BLaER1 (cell line): Measurements from ENCODE around the gene SEMA5A.

ENCODE experiments used
- H3K27ac ChIP-seq: shearing (Covaris generic); formaldehyde crosslinking; 2 replicates; pipeline ENCODE4 v1.8.1; 2022
- H3K27me3 ChIP-seq: shearing (Covaris generic); formaldehyde crosslinking; 2 replicates; pipeline ENCODE4 v1.8.1; 2022
- H3K36me3 ChIP-seq: shearing (Covaris generic); formaldehyde crosslinking; 2 replicates; pipeline ENCODE4 v1.8.1; 2022
- H3K4me1 ChIP-seq: shearing (Covaris generic); formaldehyde crosslinking; 2 replicates; pipeline ENCODE4 v1.8.1; 2022
- H3K4me2 ChIP-seq: shearing (Covaris generic); formaldehyde crosslinking; 2 replicates; pipeline ENCODE4 v1.8.1; 2022
- H3K4me3 ChIP-seq: shearing (Covaris generic); formaldehyde crosslinking; 2 replicates; pipeline ENCODE4 v1.8.1; 2022
- H3K9ac ChIP-seq: shearing (Covaris generic); formaldehyde crosslinking; 2 replicates; pipeline ENCODE4 v1.8.1; 2022
- H3K9me3 ChIP-seq: shearing (Covaris generic); formaldehyde crosslinking; 2 replicates; pipeline ENCODE4 v1.8.1; 2022
- H4K20me1 ChIP-seq: shearing (Covaris generic); formaldehyde crosslinking; 2 replicates; pipeline ENCODE4 v1.8.1; 2022
- Cebpa-rat ChIP-seq: shearing (Covaris generic); IDR thresholded peaks from 2 replicates; pipeline ENCODE4 v1.8.1; 2022

SEMA5A gene

DNA sequence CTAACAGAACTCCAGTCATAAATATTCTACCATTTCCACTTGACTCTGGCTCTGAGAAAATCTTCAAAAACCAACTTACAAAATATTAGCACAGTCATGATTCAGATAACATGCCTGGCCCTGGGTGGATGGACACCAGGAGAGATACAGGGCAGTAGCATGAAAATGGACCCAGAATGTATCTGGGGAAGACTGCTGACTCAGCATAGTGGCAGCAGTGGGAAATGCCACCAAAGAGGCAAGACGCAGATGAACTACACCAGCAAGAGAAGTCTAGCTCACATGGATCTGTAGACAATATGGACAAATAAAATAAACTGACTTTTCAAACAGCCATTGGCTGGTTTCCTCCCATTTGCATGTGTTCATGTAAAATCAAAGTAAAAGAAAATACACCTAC, 359.8 kb downstream of the SEMA5A start:
- Histone ChIP-seq H3K27ac (no peak overlapping the region), H3K9me3 (no peaks in the 10 kb centered on the region), H3K9ac (no peak overlapping the region), H3K27me3 (no peaks in the 10 kb centered on the region), H3K4me3 (no peak overlapping the region), H3K4me2 (no peak overlapping the region), H4K20me1 (no peaks in the 10 kb centered on the region), H3K36me3 (no peaks in the 10 kb centered on the region), H3K4me1 (no peaks in the 10 kb centered on the region)
- TF ChIP-seq Cebpa-rat: no peak

DNA sequence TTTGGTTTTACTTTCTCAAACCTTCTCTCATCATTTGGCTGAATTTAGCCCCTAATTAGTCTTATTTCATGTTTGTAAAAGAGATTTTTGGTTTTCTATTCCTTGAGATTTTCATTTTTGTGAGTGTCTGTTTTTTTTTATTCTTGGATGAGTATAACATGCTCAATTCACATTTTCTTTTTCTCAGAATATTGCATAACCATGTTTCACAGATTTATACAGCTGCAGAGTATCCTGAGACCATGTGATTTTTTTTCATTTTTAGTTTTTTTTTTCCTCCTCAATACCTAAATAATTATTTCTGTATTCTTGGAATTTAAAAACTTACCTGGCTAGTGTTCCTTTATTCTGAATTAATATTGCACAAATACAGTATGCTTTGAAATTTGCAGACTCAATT, 361.9 kb downstream of the SEMA5A start:
- Histone ChIP-seq H3K36me3 (no peaks in the 10 kb centered on the region), H3K27ac (no peak overlapping the region), H4K20me1 (no peaks in the 10 kb centered on the region), H3K9ac (no peak overlapping the region), H3K27me3 (no peaks in the 10 kb centered on the region), H3K4me1 (no peaks in the 10 kb centered on the region), H3K9me3 (no peaks in the 10 kb centered on the region), H3K4me3 (no peak overlapping the region), H3K4me2 (no peak overlapping the region)
- no peak for TF ChIP-seq Cebpa-rat

DNA sequence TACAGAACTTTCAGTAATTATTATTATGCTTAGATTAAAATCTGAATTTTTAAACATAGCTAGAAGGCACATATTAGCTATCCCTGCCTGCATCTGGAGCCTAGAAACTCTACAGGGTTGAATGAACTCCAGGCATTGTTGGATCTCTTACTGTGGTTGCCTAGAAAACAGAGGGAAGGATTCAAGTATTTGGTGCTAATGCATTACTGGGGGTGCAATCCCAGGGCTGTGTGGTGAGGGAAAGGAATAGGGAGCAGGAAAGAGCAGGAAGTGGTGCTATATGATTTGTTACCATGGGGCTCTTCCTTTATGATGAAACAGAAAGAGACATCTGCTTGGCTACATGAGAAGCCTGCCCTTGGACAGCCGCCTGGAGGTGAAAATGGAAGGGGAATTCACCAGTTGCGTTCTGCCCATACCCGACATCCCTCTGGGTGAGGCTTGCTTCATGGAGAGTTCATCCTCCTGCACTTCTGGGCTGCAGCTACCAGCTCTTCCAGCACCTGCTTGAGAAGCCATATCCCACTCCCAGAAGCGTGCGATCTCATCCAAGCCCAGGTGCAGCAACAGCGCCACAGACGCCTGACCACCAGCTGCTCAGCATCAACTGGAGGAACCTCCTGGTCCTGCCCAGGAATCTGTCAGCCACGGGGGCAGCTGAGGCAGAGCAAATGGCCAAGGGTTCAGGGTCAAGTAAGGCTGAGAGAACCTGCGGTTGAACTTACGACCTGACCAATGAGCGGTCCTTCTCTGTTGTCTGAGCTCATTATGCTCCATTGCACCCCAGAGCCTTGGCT, 362.8 kb downstream of the SEMA5A start:
- no peak overlapping the region for H3K9ac ChIP-seq
- no peak overlapping the region for H3K4me3 ChIP-seq
- H3K4me1 ChIP-seq: no peaks in the 10 kb centered on the region
- H4K20me1 ChIP-seq: no peaks in the 10 kb centered on the region
- H3K9me3 ChIP-seq: no peaks in the 10 kb centered on the region
- no peak for TF ChIP-seq Cebpa-rat
- H3K27ac ChIP-seq: no peak overlapping the region
- H3K4me2 ChIP-seq: no peak overlapping the region
- no peaks in the 10 kb centered on the region for H3K36me3 ChIP-seq
- H3K27me3 ChIP-seq: no peaks in the 10 kb centered on the region

DNA sequence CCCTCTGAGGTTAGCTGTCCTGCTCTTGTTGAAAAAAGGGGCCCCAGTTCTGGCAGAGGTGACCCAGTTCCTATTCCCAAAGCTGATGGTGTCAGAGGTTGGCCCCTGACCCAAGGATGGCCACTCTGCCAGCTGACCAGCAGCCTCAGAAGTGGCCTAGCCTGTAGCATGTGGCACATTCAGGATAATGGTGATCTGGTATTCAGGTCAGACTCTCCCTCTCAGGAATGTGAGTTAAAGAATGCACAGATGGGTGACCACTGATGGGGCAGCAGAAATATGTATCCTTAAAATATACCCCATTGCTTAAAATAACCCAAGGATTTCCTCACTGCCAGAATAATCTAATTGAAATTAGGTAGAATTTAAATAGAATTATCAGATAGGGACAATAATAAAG, 369.2 kb downstream of the SEMA5A start:
- Histone ChIP-seq H3K4me3 (no peak overlapping the region), H3K27ac (no peak overlapping the region), H3K4me1 (no peaks in the 10 kb centered on the region), H3K9me3 (peaks cover 10% of the 10 kb centered on the region), H4K20me1 (no peaks in the 10 kb centered on the region), H3K9ac (no peak overlapping the region), H3K27me3 (no peaks in the 10 kb centered on the region), H3K36me3 (no peaks in the 10 kb centered on the region), H3K4me2 (no peak overlapping the region)
- TF ChIP-seq Cebpa-rat: no peak

DNA sequence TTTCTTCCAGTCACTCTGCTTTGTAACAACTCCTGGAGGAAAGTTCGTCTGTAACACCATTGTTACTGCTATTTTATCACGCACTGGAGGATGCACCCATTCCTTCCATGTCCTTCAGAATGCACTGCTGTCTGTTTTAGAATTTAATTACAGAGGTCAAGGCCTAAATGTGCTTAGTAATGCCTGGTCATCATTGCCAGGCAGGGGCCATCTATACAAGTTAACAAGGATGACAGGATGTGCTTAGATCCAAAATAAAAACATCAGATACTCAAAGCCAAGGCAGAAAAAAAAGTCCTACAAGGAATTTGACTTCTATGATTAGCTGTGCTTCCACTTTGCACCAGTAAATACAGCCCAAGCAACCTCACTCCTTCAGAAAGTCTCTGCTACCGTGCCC, 371.4 kb downstream of the SEMA5A start:
- H3K9ac ChIP-seq: no peak overlapping the region
- H3K27ac ChIP-seq: no peak overlapping the region
- no peaks in the 10 kb centered on the region for H4K20me1 ChIP-seq
- no peak for TF ChIP-seq Cebpa-rat
- no peaks in the 10 kb centered on the region for H3K27me3 ChIP-seq
- no peaks in the 10 kb centered on the region for H3K4me1 ChIP-seq
- no peaks in the 10 kb centered on the region for H3K36me3 ChIP-seq
- no peak overlapping the region for H3K4me2 ChIP-seq
- H3K4me3 ChIP-seq: no peak overlapping the region
- H3K9me3 ChIP-seq: peaks cover 10% of the 10 kb centered on the region

DNA sequence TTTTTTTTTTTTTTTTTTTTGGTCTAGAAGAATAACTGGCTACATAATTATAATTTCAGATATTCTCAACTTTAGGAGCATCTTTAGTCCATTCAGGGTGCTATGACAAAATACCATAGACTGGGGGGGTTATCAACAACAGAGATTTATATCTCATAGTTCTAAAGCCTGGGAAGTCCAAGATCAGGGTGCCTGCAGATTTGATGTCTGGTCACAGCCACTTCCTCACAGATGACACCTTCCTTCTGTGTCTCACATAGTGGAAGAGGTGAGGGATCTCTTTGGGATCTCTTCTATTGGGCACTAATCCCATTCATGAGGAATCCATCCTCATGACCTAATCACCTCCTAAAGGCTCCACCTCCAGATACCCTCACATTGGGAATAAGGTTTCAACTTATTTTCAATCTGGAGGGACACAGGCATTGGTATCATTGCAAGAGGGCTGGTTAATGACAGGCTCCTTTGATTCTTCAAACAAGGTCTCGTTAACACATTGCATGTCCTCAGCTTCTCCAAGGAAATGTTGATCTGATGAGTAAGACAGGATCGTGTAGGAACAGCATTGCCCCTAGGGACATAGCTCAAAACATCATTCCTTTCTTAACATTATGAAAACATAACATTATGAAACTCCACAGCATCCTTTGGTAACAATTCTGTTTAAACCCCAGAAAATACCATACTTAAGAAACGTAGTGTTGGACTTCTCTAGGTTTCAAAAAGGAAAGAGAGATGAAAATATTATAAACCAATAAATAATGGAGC, 372.4 kb downstream of the SEMA5A start:
- Histone ChIP-seq H3K9me3 (peaks cover 10% of the 10 kb centered on the region), H3K27me3 (no peaks in the 10 kb centered on the region), H3K36me3 (no peaks in the 10 kb centered on the region), H3K4me1 (no peaks in the 10 kb centered on the region), H4K20me1 (no peaks in the 10 kb centered on the region), H3K4me2 (no peak overlapping the region), H3K27ac (no peak overlapping the region), H3K4me3 (no peak overlapping the region), H3K9ac (no peak overlapping the region)
- no peak for TF ChIP-seq Cebpa-rat

DNA sequence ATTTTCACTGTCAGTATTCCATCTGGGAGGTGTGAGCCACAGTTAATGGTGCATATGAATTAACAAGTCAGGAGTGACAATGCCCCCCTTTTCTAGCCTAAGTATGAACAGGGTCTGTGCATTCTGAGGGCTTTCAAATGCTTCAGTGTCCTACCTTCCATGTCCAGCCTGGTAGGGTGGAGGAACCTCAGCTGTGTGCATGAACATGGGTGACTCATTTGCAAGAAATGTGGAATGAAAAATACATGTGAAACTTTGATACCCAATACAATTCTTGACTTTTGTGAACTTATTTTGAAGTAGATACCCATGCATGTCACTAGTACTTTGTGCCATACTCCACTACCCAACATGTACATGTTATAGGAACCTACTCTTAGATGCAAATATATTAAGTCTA, 375.8 kb downstream of the SEMA5A start:
- TF ChIP-seq Cebpa-rat: no peak
- Histone ChIP-seq H3K4me1 (peaks cover 21% of the 10 kb centered on the region), H3K36me3 (no peaks in the 10 kb centered on the region)

DNA sequence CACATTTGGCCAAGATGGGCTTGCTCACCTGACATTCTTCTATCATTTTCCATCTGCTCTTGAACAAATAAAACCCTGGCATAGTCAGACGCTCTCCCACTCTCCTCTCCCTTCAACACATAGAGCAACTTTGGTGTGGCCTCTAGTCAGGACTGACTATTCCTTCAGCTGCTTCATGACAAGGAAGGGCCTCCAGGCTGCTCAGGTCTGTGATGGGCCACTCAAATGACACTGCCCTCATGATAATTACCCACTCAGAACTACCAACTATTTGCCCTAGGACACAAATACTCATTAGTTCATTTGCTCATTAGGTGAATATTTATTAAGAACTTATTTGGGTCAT, 376.3 kb downstream of the SEMA5A start:
- Histone ChIP-seq H3K36me3 (no peaks in the 10 kb centered on the region), H3K4me2 (no peak overlapping the region), H3K9ac (no peak overlapping the region), H3K4me3 (no peak overlapping the region), H3K9me3 (no peaks in the 10 kb centered on the region), H3K27me3 (no peaks in the 10 kb centered on the region), H4K20me1 (no peaks in the 10 kb centered on the region), H3K4me1 (peaks cover 21% of the 10 kb centered on the region), H3K27ac (no peak overlapping the region)
- TF ChIP-seq Cebpa-rat: no peak

More for the DNA sequence above, 375.8 kb downstream of the SEMA5A start:
- no peaks in the 10 kb centered on the region for H4K20me1 ChIP-seq
- no peaks in the 10 kb centered on the region for H3K27me3 ChIP-seq
- no peak overlapping the region for H3K9ac ChIP-seq
- no peak overlapping the region for H3K4me3 ChIP-seq
- H3K27ac ChIP-seq: no peak overlapping the region
- H3K4me2 ChIP-seq: no peak overlapping the region
- H3K9me3 ChIP-seq: no peaks in the 10 kb centered on the region

DNA sequence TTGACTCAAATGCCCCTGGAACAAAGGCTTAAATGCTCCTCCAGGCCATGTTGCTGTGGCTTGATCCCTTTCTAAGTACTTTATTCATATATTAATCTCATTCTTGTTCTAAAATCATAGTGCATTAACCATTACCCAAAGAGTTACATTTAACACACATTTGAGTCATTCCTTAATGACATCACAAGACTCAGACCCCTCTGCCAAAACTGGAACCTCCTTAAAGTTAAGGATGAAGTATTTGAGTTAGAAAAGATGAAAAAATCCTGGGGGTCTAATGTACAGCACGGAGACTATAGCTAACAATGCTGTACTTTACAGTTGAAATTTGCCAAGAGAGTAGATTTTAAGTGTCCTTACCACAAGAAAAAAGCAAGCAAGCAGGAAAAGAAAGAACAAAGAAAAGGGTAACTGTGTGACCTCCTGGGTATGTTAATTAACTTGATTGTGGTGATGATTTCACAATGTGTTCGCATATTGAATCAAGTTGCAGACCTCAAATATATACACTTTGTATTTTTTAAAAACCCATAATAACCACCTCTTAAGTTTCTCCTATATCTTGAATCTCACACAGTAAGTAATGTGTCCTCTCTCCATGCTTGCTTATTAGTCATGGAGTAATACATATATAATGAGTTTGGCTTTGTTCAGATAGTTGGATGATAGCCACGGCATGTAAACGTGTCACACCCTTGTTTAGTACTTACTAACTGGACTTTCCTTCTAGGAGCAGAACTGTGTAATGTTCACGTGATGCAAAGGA, 376.9 kb downstream of the SEMA5A start:
- Histone ChIP-seq H3K9me3 (no peaks in the 10 kb centered on the region), H3K36me3 (no peaks in the 10 kb centered on the region), H3K4me1 (peaks cover 21% of the 10 kb centered on the region), H3K4me2 (no peak overlapping the region), H3K4me3 (no peak overlapping the region), H3K27ac (no peak overlapping the region), H3K9ac (no peak overlapping the region), H4K20me1 (no peaks in the 10 kb centered on the region), H3K27me3 (no peaks in the 10 kb centered on the region)
- no peak for TF ChIP-seq Cebpa-rat
